Vagina (tissue), 2 donors: Measurements from ENCODE around the gene MID1. TPM values are rescaled to one million over a fixed set of nuclear protein-coding genes. Genes with fewer than 3 reads are reported as not detected.

Experiments
- DNase-seq, 2 donors: peaks; one replicate each; pipeline ENCODE4 v3.0.0-alpha.2; 2017; ENCODE audit errors: extremely low spot score in 2 of 2
- H3K27ac ChIP-seq: fragments of 200-600 bp; sonication (generic); one replicate; pipeline ENCODE4 v1.5.1; 2019
- H3K27me3 ChIP-seq: fragments of 200-600 bp; sonication (generic); one replicate; pipeline ENCODE4 v1.5.1; 2019
- H3K36me3 ChIP-seq, 2 donors: fragments of 200-600 bp; sonication (generic); one replicate each; pipeline ENCODE4 v1.5.1; 2017 to 2019
- H3K4me1 ChIP-seq: fragments of 200-600 bp; sonication (generic); one replicate; pipeline ENCODE4 v1.5.1; 2019
- H3K4me3 ChIP-seq, 2 donors: fragments of 200-600 bp; sonication (generic); 1 replicate in 1 of 2; 2 replicates in 1 of 2; pipeline ENCODE4 v1.5.1; 2016 to 2019
- H3K9me3 ChIP-seq: fragments of 200-600 bp; sonication (generic); one replicate; pipeline ENCODE4 v1.5.1; 2019
- CTCF ChIP-seq, 3 experiments: fragments of 450-650 bp in 2 of 3; fragments of 200-600 bp in 1 of 3; sonication (generic) in 1 of 3; IDR thresholded peaks; one replicate each; pipeline ENCODE4 v1.5.1; 2017 to 2019; ENCODE audit warnings: antibody characterized with exemption in 3 of 3, mild to moderate bottlenecking in 2 of 3, moderate library complexity in 2 of 3
- POLR2A ChIP-seq, 2 donors: fragments of 450-650 bp; IDR thresholded peaks; one replicate each; pipeline ENCODE4 v1.6.1; 2017; ENCODE audit warnings: antibody characterized with exemption in 2 of 2, mild to moderate bottlenecking in 2 of 2, moderate library complexity in 2 of 2
- POLR2AphosphoS5 ChIP-seq, 2 donors: sonication (generic); formaldehyde crosslinking; IDR thresholded peaks; one replicate each; pipeline ENCODE4 v1.9.0; 2017; ENCODE audit warnings: antibody characterized with exemption in 2 of 2, mild to moderate bottlenecking in 2 of 2, low read depth in 1 of 2; ENCODE audit not compliant: insufficient read depth in 1 of 2
- intact Hi-C: fragments of 100-400 bp; cut with DNase I; formaldehyde crosslinking; loops from one replicate; pipeline ENCODE4 v1.15.1; 2023
- total RNA-seq: library from RNA; depleted of rRNA; stranded (reverse); fragments of >200 nt; gene quantifications from one replicate; pipeline ENCODE4 v1.2.3, GENCODE V29; 2016

The MID1 gene
- 16.2 TPM for total RNA-seq

- TF ChIP-seq POLR2AphosphoS5 (IDR thresholded peaks at IDR 0.05; ENCODE audit: insufficient read depth in 1 of 2, low read depth in 1 of 2) = peak; percentile 19 to 71
- no peak for TF ChIP-seq CTCF (IDR thresholded peaks at IDR 0.05)
- peak within 1 kb of the TSS; percentile 81 for H3K27ac ChIP-seq
- no peaks in the 10 kb centered on the region for H3K36me3 ChIP-seq
- H3K9me3 ChIP-seq = no peaks in the 10 kb centered on the region
- intact Hi-C loops = no loop called here
- peaks cover 14% of the 10 kb centered on the region for H3K4me1 ChIP-seq
- no peak for DNase-seq
- H3K27me3 ChIP-seq = no peaks in the 10 kb centered on the region
- H3K4me3 ChIP-seq = peak within 1 kb of the TSS; percentile 46 to 53
Observed at GRCh38 chrX:10620121-10620699, at the start of gene MID1. Gene MID1 (minus strand): TSS chrX:10620585. CDS start chrX:10567547, 53,038 bp downstream.

DNA sequence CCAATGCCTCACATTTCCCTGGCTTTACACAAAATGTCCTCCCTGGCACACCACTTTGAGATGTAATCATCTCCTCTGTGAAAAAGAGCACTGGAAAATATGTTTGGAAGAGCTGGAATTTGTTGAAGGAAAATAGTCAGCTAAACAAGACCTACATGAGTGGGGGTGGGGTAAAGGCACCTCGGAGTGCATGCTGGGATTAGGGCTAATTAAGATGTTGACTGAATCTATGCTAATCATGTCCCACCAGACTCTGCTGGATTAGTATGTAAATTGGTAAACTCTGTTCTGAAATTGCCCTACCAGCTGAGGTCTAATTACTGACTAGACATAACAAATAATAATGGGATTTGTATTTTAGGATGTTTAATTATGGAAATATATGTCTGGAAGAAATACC lies 46.8 kb upstream of the MID1 start:
- no peaks in the 10 kb centered on the region for H3K9me3 ChIP-seq
- no peak for DNase-seq
- H3K4me3 ChIP-seq = no peak overlapping the region
- no peak overlapping the region for H3K27ac ChIP-seq
- no peaks in the 10 kb centered on the region for H3K4me1 ChIP-seq
- H3K36me3 ChIP-seq = no peaks in the 10 kb centered on the region
- no peaks in the 10 kb centered on the region for H3K27me3 ChIP-seq
- TF ChIP-seq POLR2AphosphoS5 (IDR thresholded peaks at IDR 0.05; ENCODE audit: insufficient read depth in 1 of 2, low read depth in 1 of 2) = no peak
- no peak for TF ChIP-seq POLR2A (IDR thresholded peaks at IDR 0.05)
- TF ChIP-seq CTCF (IDR thresholded peaks at IDR 0.05) = no peak
- intact Hi-C loops = no loop called here

DNA sequence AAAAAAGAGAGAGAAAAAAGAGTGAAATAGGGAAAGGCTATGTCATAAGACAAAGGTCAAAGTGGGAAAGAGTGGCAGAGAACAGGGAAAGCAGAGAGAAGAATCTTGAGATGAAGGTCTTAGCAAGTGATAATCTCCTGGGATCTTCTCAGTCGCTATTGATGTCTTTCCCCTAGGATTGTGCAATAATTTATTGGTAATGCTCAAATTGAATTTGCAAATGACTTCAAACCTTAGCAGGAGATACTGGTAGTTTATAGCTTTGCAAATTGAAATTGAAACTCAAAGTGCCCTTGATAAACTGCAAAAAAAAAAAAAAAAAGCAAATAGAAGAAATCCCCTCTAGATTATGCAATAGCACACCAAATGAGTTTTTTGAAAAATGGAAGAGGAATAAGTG lies 45.7 kb upstream of the MID1 start:
- Histone ChIP-seq H3K27ac (no peak overlapping the region), H3K27me3 (no peaks in the 10 kb centered on the region), H3K4me1 (no peaks in the 10 kb centered on the region), H3K4me3 (no peak overlapping the region), H3K9me3 (no peaks in the 10 kb centered on the region), H3K36me3 (no peaks in the 10 kb centered on the region)
- TF ChIP-seq CTCF (IDR thresholded peaks at IDR 0.05) = no peak
- no peak for TF ChIP-seq POLR2A (IDR thresholded peaks at IDR 0.05)
- intact Hi-C loops = no loop called here
- no peak for DNase-seq

DNA sequence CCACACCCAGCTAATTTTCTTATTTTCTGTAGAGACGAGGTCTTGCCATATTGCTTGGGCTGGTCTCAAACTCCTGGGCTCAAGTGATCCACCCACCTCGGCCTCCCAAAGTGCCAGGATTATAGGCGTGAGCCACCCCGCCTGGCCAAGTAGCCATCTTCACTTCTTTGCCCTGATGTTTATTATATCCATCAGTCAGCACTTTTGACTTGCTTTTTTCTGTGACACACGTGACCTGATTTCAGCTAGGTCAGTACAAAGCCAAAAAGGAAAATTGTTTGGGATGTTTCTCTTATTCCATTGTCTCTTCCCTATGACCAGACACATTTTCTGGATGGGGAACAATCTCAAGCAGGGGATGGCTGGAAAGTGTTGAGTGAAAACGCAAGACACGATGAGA lies 45.3 kb upstream of the MID1 start:
- intact Hi-C loops = no loop called here
- no peak for TF ChIP-seq CTCF (IDR thresholded peaks at IDR 0.05)
- TF ChIP-seq POLR2AphosphoS5 (IDR thresholded peaks at IDR 0.05; ENCODE audit: insufficient read depth in 1 of 2, low read depth in 1 of 2) = no peak

DNA sequence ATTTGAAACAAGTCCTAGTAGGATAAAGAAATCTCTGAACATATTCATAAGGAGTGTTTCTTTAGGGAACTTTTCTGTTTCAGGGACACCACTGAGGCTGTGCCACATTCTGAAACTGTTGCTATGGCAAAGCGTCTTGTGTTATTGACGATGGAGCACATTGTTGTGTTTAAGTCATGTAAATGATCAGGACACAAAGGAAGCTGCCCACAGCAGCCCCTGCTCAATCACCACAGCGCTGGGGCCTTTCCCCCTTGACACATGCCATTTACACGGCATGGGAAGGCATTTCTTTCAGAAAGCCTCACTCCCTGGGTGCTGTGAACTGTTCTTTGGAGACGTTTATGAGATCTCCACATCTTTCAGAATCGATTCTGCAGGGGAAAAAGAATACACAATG lies 39.8 kb upstream of the MID1 start:
- TF ChIP-seq POLR2AphosphoS5 (IDR thresholded peaks at IDR 0.05; ENCODE audit: insufficient read depth in 1 of 2, low read depth in 1 of 2) (no peak), POLR2A (IDR thresholded peaks at IDR 0.05) (no peak), CTCF (IDR thresholded peaks at IDR 0.05) (no peak)

More for the DNA sequence above, 45.3 kb upstream of the MID1 start:
- Histone ChIP-seq H3K4me3 (no peak overlapping the region), H3K27ac (no peak overlapping the region), H3K36me3 (no peaks in the 10 kb centered on the region), H3K9me3 (no peaks in the 10 kb centered on the region), H3K27me3 (no peaks in the 10 kb centered on the region), H3K4me1 (no peaks in the 10 kb centered on the region)
- no peak for DNase-seq

More for the DNA sequence above, 39.8 kb upstream of the MID1 start:
- H3K27me3 ChIP-seq = no peaks in the 10 kb centered on the region
- no peaks in the 10 kb centered on the region for H3K9me3 ChIP-seq
- no peaks in the 10 kb centered on the region for H3K4me1 ChIP-seq
- DNase-seq = no peak
- H3K36me3 ChIP-seq = no peaks in the 10 kb centered on the region
- no peak overlapping the region for H3K27ac ChIP-seq
- intact Hi-C loops = no loop called here
- no peak overlapping the region for H3K4me3 ChIP-seq
